D721Med (cell line): ENCODE measurements around the gene RORC.

ENCODE experiments used
- DNase-seq: peaks from one replicate; pipeline ENCODE4 v3.0.0; 2011; ENCODE audit warnings: low spot score; ENCODE audit not compliant: insufficient read length
- FAIRE-seq: peaks from 2 replicates; lab custom pipeline; 2011; peaks lifted over from hg19 to GRCh38; lab: Jason Lieb, UNC
- CTCF ChIP-seq: IDR thresholded peaks from 2 replicates; pipeline ENCODE4 v1.5.1; 2012; ENCODE audit warnings: mild to moderate bottlenecking, control low read depth; ENCODE audit not compliant: insufficient read depth; ENCODE audit errors: missing control alignments

RORC gene

DNA sequence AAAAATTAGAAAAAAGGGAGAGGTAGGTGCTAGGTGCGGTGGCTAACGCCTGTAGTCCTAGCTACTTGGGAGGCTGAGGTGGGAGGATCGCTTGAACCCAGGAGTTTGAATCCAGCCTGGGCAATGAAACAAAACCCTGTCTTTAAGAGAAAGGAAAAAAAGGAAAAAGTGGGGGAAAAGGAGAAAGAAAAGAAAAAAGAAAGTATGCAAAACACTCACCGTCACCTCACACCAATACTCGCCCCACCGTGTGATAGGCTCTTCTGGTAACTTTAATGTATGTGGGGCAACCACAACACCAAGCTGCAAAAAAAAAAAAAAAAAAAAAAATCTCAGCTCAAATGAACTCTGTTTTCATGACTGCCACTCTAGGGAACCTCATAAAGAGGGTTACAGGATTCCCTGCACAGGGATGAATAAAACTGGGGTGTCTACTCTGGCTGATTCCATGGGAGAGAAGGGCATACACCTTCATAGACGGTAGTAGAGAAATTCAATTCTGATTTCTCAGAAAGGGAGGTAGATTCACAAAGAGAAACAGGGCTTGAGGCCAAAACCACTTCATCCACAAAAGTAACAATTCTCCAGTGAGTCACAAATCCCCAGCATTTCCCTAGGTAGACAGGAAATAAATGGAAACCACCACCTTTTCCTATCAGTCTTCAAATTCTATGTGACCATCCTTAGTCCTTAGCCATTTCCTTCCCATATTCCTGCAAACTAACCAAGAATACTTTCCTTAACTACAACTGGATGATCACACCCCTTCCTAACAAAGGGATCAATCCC lies 70.8 kb downstream of the RORC start:
- no peak for FAIRE-seq

DNA sequence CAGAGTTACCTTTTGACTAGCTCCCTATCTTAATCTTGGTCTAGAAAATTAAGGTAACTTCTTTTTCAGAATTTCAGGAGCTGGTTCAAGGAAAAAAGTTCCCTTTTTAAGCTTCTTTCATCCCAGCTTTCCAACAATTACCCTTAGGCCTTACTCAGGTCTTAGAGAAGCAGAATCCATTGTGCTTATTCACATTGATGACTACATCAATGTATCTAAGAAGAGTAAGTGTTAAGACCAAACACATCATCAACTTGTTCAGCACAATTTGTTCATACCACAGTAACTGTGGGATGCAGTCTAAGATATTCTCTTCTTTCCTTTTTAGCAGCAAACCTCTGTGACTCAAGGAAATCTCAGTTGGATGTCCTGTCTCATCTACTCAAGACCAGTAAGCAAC lies 72.4 kb downstream of the RORC start:
- no peak for TF ChIP-seq CTCF
- no peak for DNase-seq
- no peak for FAIRE-seq

More for the DNA sequence above, 70.8 kb downstream of the RORC start:
- TF ChIP-seq CTCF, result no peak
- DNase-seq, result no peak

- DNase-seq (no peak), FAIRE-seq (no peak)
- TF ChIP-seq CTCF, result no peak
These were observed 75.3 kb downstream of the RORC start for GRCh38 chr1:151756291-151756690.
